Endodermal cell (in vitro differentiated cells): ENCODE results near the gene SEMA6D. TPM values are rescaled to one million over a fixed set of nuclear protein-coding genes. Genes with fewer than 3 reads are reported as not detected.

ENCODE experiments used
- DNase-seq: peaks from one replicate; pipeline ENCODE4 v3.0.0-alpha.2; 2017
- H3K27ac ChIP-seq: 2 replicates; pipeline ENCODE4 v1.5.1; 2013; ENCODE audit warnings: mild to moderate bottlenecking, low read depth, low read length, moderate library complexity
- H3K27me3 ChIP-seq: 2 replicates; pipeline ENCODE4 v1.6.1; 2013; ENCODE audit warnings: mild to moderate bottlenecking, low read length, moderate library complexity; ENCODE audit not compliant: insufficient read depth, control insufficient read depth, poor library complexity, severe bottlenecking
- H3K36me3 ChIP-seq: 2 replicates; pipeline ENCODE4 v1.7.0; 2013; ENCODE audit warnings: mild to moderate bottlenecking, low read length, moderate library complexity; ENCODE audit not compliant: control insufficient read depth, insufficient read depth
- H3K4me1 ChIP-seq: one replicate; pipeline ENCODE4 v1.7.0; 2013; ENCODE audit warnings: low read length; ENCODE audit not compliant: control insufficient read depth, insufficient read depth
- H3K4me3 ChIP-seq: 2 replicates; pipeline ENCODE4 v1.5.1; 2013; ENCODE audit warnings: mild to moderate bottlenecking, low read length, moderate library complexity
- H3K9ac ChIP-seq: 2 replicates; pipeline ENCODE4 v1.6.1; 2013; ENCODE audit warnings: mild to moderate bottlenecking, low read length, moderate library complexity; ENCODE audit not compliant: poor library complexity, severe bottlenecking; ENCODE audit errors: extremely low read depth
- H3K9me3 ChIP-seq: 2 replicates; pipeline ENCODE4 v1.6.1; 2013; ENCODE audit warnings: mild to moderate bottlenecking, low read length, moderate library complexity; ENCODE audit not compliant: control insufficient read depth
- H3K27ac Mint-ChIP-seq: 2 replicates; pipeline ENCODE4 v1.8.0; 2020; ENCODE audit warnings: mixed read lengths
- H3K27me3 Mint-ChIP-seq: 2 replicates; pipeline ENCODE4 v1.8.0; 2021; ENCODE audit warnings: mild to moderate bottlenecking, mixed read lengths; ENCODE audit not compliant: insufficient read depth
- H3K36me3 Mint-ChIP-seq: 2 replicates; pipeline ENCODE4 v1.8.0; 2020; ENCODE audit warnings: low read depth, mixed read lengths
- H3K4me1 Mint-ChIP-seq: 2 replicates; pipeline ENCODE4 v1.8.0; 2020; ENCODE audit warnings: mixed read lengths
- H3K4me3 Mint-ChIP-seq: 2 replicates; pipeline ENCODE4 v1.8.0; 2020; ENCODE audit warnings: mild to moderate bottlenecking, moderate library complexity, mixed read lengths
- H3K9me3 Mint-ChIP-seq: 2 replicates; pipeline ENCODE4 v1.8.0; 2020; ENCODE audit warnings: mild to moderate bottlenecking, mixed read lengths
- CTCF ChIP-seq: fragments of 200-600 bp; sonication (generic); conservative IDR thresholded peaks from 2 replicates; pipeline ENCODE4 v1.5.0; 2021; ENCODE audit warnings: antibody characterized with exemption, mild to moderate bottlenecking
- WGBS, 2 experiments: methylation state at CpG; one replicate each; pipeline versions ENCODE4 v1.1.5 to v1.1.7; 2013; ENCODE audit warnings: missing lambda C conversion rate in 2 of 2, mixed read lengths in 1 of 2; ENCODE audit not compliant: insufficient coverage in 1 of 2, insufficient read length in 1 of 2; 5-methylcytosine and 5-hydroxymethylcytosine counted together
- total RNA-seq, 2 donors: library from RNA; stranded (reverse); fragmentation: NEBNext Ultra II Directional in 1 of 2; extraction: Animal tissue kit (Norgen Biotek cat#: 25700) in 1 of 2; gene quantifications; 2 replicates in 1 of 2; 3 replicates in 1 of 2; pipeline ENCODE4 v1.2.1, GENCODE V29; 2021

SEMA6D gene
- total RNA-seq, 2 donors from 2014 or later: 23.6 to 48.7 TPM

- no peak overlapping the region for H3K9ac ChIP-seq
- TF ChIP-seq CTCF: no peak
- H3K36me3 ChIP-seq: peaks cover 81% of the 10 kb centered on the region
- H3K36me3 Mint-ChIP-seq: peaks cover 75% of the 10 kb centered on the region
- 98 to 100% methylated on average over 1 to 3 of the region's 3 CpGs for WGBS, 2 experiments
- no peaks in the 10 kb centered on the region for H3K27me3 Mint-ChIP-seq
- no peak overlapping the region for H3K27ac ChIP-seq
- H3K4me1 Mint-ChIP-seq: peaks cover 9% of the 10 kb centered on the region
- no peaks in the 10 kb centered on the region for H3K9me3 ChIP-seq
- no peaks in the 10 kb centered on the region for H3K4me1 ChIP-seq
- DNase-seq: no peak
- H3K4me3 ChIP-seq: no peak overlapping the region
- no peaks in the 10 kb centered on the region for H3K9me3 Mint-ChIP-seq
- no peak overlapping the region for H3K4me3 Mint-ChIP-seq
- H3K27ac Mint-ChIP-seq: no peak overlapping the region
- H3K27me3 ChIP-seq: no peaks in the 10 kb centered on the region
These were observed 45.3 kb downstream of the SEMA6D start for GRCh38 chr15:47762621-47763020.

- TF ChIP-seq CTCF: no peak
- Histone ChIP-seq H3K27me3 (no peaks in the 10 kb centered on the region), H3K9me3 (no peaks in the 10 kb centered on the region), H3K27ac (no peak overlapping the region), H3K36me3 (peaks cover 97% of the 10 kb centered on the region), H3K4me3 (no peak overlapping the region), H3K4me1 (peaks cover 3% of the 10 kb centered on the region), H3K9ac (no peak overlapping the region)
- Mint-ChIP-seq H3K4me3 (no peak overlapping the region), H3K4me1 (peaks cover 19% of the 10 kb centered on the region), H3K27ac (no peak overlapping the region), H3K9me3 (no peaks in the 10 kb centered on the region), H3K36me3 (peaks cover 84% of the 10 kb centered on the region), H3K27me3 (no peaks in the 10 kb centered on the region)
- 91 to 96% methylated on average over 7 to 13 of the region's 13 CpGs for WGBS, 2 experiments
- DNase-seq: no peak
These were observed 47.4 kb downstream of the SEMA6D start for GRCh38 chr15:47764666-47765065.

GRCh38 chr15:47766406-47766805, 49.1 kb downstream of the SEMA6D start:
- H3K27me3 ChIP-seq: no peaks in the 10 kb centered on the region
- H3K27ac Mint-ChIP-seq: no peak overlapping the region
- H3K4me3 ChIP-seq: no peak overlapping the region
- H3K4me1 ChIP-seq: peaks cover 3% of the 10 kb centered on the region
- peaks cover 97% of the 10 kb centered on the region for H3K36me3 ChIP-seq
- TF ChIP-seq CTCF: no peak
- no peak for DNase-seq
- no peak overlapping the region for H3K27ac ChIP-seq
- no peak overlapping the region for H3K4me3 Mint-ChIP-seq
- 84 to 92% methylated on average over 4 to 5 of the region's 5 CpGs for WGBS, 2 experiments
- H3K36me3 Mint-ChIP-seq: peaks cover 88% of the 10 kb centered on the region
- H3K9ac ChIP-seq: no peak overlapping the region
- peaks cover 11% of the 10 kb centered on the region for H3K9me3 ChIP-seq
- H3K27me3 Mint-ChIP-seq: no peaks in the 10 kb centered on the region
- peaks cover 3% of the 10 kb centered on the region for H3K9me3 Mint-ChIP-seq
- peaks cover 20% of the 10 kb centered on the region for H3K4me1 Mint-ChIP-seq
